ENCODE measurements around the gene MRI1. TPM values are rescaled to one million over a fixed set of nuclear protein-coding genes. Genes with fewer than 3 reads are reported as not detected.
A peak's percentile ranks its signal among the peaks of the same experiment; 100 is the strongest.

The MRI1 gene
- total and polyA plus RNA-seq, 2 donors (not counting 3 experiments of a cell fraction or from before 2014, with no cell fraction given) = 56.2 to 63.2 TPM

DNA sequence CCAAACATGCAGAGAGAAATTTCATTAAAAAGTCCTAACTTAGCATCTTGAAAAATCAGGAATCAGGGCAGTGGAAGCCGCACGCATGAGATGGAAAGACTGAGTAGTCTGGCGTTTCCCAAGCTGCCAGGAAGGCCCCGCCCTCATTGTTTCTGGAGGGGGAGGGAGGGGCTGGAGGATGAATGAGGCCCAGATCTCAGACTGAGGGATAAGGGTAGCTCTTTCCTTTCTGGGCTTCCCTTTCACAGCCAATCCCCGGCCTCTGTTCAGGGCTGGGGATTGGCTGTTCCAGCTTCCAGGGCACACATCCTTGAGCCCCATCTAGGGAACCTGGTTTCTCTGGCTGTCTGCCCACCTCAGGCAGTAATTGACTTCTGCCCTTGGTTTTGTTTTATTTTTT is 17.2 kb downstream of the MRI1 start:
- TF ChIP-seq POLR2A (IDR thresholded peaks at IDR 0.05; ENCODE audit: low read depth, low read length) (no peak), POLR2AphosphoS5 (IDR thresholded peaks at IDR 0.05; ENCODE audit: insufficient read depth, low read depth, low read length) (peak; percentile 33)
- peaks cover 10 to 22% of the 10 kb centered on the region in 2 experiments for H3K36me3 ChIP-seq (ENCODE audit: control insufficient read depth in 2 of 2, extremely low read depth in 1 of 2, insufficient read depth in 2 of 2, low read length in 2 of 2)
- H3K4me1 ChIP-seq (ENCODE audit: control insufficient read depth, extremely low read depth, insufficient read depth, low read length) = peaks cover 23% of the 10 kb centered on the region
- H3K9me1 ChIP-seq (replicated peaks; ENCODE audit: control insufficient read depth, extremely low read depth, insufficient read depth, low read length) = no peaks in the 10 kb centered on the region
- no peak overlapping the region for H3K9ac ChIP-seq (replicated peaks; ENCODE audit: extremely low read depth, insufficient read depth, low read length)
- dilution Hi-C loops (cut with MboI; ENCODE audit: extremely low pct_ligation_motif_present, low sequenced_read_pairs) (no loop called here), intact Hi-C loops (cut with micrococcal nuclease) (loop anchor here (5.0 kb wide), 1 partner anchor 49 kb away; no protein-coding TSS in a partner anchor)
- H3K4me2 ChIP-seq (ENCODE audit: insufficient read depth, low read length) = no peak overlapping the region
- H2AFZ ChIP-seq (ENCODE audit: low read depth, low read length) = peak overlapping the region; percentile 20
- ChIA-PET POLR2A (interaction anchor here (1.1 kb wide), 1 partner anchor 13 kb away, joined by 5 read pairs; the partner anchor contains the start of gene ZSWIM4), CTCF (interaction anchor here (0.5 to 1.2 kb wide), 7 partner anchors 15 to 155 kb away, joined by 3 to 6 read pairs (median 3); partner anchors contain the start of gene MRI1)
- no peaks in the 10 kb centered on the region for H4K20me1 ChIP-seq (replicated peaks; ENCODE audit: control insufficient read depth, extremely low read depth, insufficient read depth, low read length)
- no peaks in the 10 kb centered on the region for H3K9me3 ChIP-seq (replicated peaks; ENCODE audit: control insufficient read depth, insufficient read depth, low read length)
- BruUV-seq (replicated peaks) = no TSS peak
- FAIRE-seq (peak; percentile 96), DNase-seq (ENCODE audit: low read depth, low spot score) (peak; percentile 91)
- no peak overlapping the region for H3K4me3 ChIP-seq (replicated peaks in 1 of 3; ENCODE audit: insufficient read depth in 1 of 3, low read depth in 1 of 3, low read length in 3 of 3)
- peak overlapping the region; percentile 19 for H3K27ac ChIP-seq (ENCODE audit: insufficient read depth, low read depth, low read length)
- peaks cover 2% of the 10 kb centered on the region for H3K79me2 ChIP-seq (ENCODE audit: control insufficient read depth, insufficient read depth, low read length)
- no peaks in the 10 kb centered on the region for H3K27me3 ChIP-seq (ENCODE audit: control insufficient read depth in 2 of 2, insufficient read depth in 2 of 2, low read length in 2 of 2)

DNA sequence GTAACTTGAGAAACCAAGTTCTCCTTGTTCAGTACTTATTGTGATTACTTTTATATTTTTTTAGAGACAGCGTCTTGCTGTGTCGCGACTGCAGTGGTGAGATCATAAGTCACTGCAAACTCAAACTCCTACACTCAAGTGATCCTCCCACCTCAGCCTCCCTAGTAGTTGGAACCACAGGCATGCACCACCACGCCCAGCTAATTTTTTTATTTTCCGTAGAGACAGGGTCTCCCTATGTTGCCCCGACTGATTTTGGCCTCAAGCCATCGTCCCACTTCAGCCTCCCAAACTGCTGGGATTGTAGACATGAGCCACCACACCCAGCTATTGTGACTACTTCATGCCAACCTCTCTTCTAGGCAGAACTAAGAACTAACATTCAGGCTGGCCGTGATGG is 18.2 kb downstream of the MRI1 start:
- no TSS peak for BruUV-seq (replicated peaks)
- no peak for FAIRE-seq
- TF ChIP-seq JUN (IDR thresholded peaks at IDR 0.05; ENCODE audit: borderline replicate concordance, insufficient read depth, insufficient read length, low read depth) = no peak
- TF ChIP-seq, protein P1, sequence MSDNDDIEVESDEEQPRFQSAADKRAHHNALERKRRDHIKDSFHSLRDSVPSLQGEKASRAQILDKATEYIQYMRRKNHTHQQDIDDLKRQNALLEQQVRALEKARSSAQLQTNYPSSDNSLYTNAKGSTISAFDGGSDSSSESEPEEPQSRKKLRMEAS (IDR thresholded peaks at IDR 0.05; ENCODE audit: insufficient read depth, insufficient read length) = no peak
- TF ChIP-seq FOS (IDR thresholded peaks at IDR 0.05; ENCODE audit: borderline replicate concordance, insufficient read depth, low read length) = no peak
- no peak for TF ChIP-seq EZH2 (IDR thresholded peaks at IDR 0.05; ENCODE audit: borderline replicate concordance, low read depth, low read length, severe bottlenecking)
- TF ChIP-seq, protein P2, sequence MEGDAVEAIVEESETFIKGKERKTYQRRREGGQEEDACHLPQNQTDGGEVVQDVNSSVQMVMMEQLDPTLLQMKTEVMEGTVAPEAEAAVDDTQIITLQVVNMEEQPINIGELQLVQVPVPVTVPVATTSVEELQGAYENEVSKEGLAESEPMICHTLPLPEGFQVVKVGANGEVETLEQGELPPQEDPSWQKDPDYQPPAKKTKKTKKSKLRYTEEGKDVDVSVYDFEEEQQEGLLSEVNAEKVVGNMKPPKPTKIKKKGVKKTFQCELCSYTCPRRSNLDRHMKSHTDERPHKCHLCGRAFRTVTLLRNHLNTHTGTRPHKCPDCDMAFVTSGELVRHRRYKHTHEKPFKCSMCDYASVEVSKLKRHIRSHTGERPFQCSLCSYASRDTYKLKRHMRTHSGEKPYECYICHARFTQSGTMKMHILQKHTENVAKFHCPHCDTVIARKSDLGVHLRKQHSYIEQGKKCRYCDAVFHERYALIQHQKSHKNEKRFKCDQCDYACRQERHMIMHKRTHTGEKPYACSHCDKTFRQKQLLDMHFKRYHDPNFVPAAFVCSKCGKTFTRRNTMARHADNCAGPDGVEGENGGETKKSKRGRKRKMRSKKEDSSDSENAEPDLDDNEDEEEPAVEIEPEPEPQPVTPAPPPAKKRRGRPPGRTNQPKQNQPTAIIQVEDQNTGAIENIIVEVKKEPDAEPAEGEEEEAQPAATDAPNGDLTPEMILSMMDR (IDR thresholded peaks at IDR 0.05; ENCODE audit: extremely low read depth in 1 of 2, insufficient read depth in 1 of 2, low read depth in 1 of 2, low read length in 2 of 2) = no peak
- no peak for TF ChIP-seq POLR2AphosphoS5 (IDR thresholded peaks at IDR 0.05; ENCODE audit: insufficient read depth, low read depth, low read length)
- TF ChIP-seq MYC (IDR thresholded peaks at IDR 0.05; ENCODE audit: low read depth, low read length) = no peak
- TF ChIP-seq POLR2A (IDR thresholded peaks at IDR 0.05; ENCODE audit: low read depth, low read length) = no peak
- no peak for TF ChIP-seq GATA2 (IDR thresholded peaks at IDR 0.05; ENCODE audit: insufficient read depth, insufficient read length, low read depth, low read length)
- dilution Hi-C loops (cut with MboI; ENCODE audit: extremely low pct_ligation_motif_present, low sequenced_read_pairs) = no loop called here
- Histone ChIP-seq H3K4me3 (replicated peaks in 1 of 3; ENCODE audit: insufficient read depth in 1 of 3, low read depth in 1 of 3, low read length in 3 of 3) (no peak overlapping the region), H2AFZ (ENCODE audit: low read depth, low read length) (no peak overlapping the region), H3K9ac (replicated peaks; ENCODE audit: extremely low read depth, insufficient read depth, low read length) (no peak overlapping the region), H4K20me1 (replicated peaks; ENCODE audit: control insufficient read depth, extremely low read depth, insufficient read depth, low read length) (no peaks in the 10 kb centered on the region), H3K9me1 (replicated peaks; ENCODE audit: control insufficient read depth, extremely low read depth, insufficient read depth, low read length) (no peaks in the 10 kb centered on the region), H3K27ac (ENCODE audit: insufficient read depth, low read depth, low read length) (no peak overlapping the region), H3K4me1 (ENCODE audit: control insufficient read depth, extremely low read depth, insufficient read depth, low read length) (peaks cover 27% of the 10 kb centered on the region), H3K36me3 (ENCODE audit: control insufficient read depth in 2 of 2, extremely low read depth in 1 of 2, insufficient read depth in 2 of 2, low read length in 2 of 2) (peaks cover 7 to 18% of the 10 kb centered on the region in 2 experiments), H3K9me3 (replicated peaks; ENCODE audit: control insufficient read depth, insufficient read depth, low read length) (no peaks in the 10 kb centered on the region), H3K4me2 (ENCODE audit: insufficient read depth, low read length) (no peak overlapping the region), H3K27me3 (ENCODE audit: control insufficient read depth in 2 of 2, insufficient read depth in 2 of 2, low read length in 2 of 2) (no peaks in the 10 kb centered on the region), H3K79me2 (ENCODE audit: control insufficient read depth, insufficient read depth, low read length) (no peaks in the 10 kb centered on the region)
- DNase-seq (ENCODE audit: low read depth, low spot score) = no peak
- ChIA-PET POLR2A (interaction anchor here (0.5 kb wide), 1 partner anchor 47 kb away, joined by 3 read pairs; no protein-coding TSS in a partner anchor), CTCF (interaction anchor here (2.4 to 4.8 kb wide), 4 partner anchors 9 to 81 kb away, joined by 12 to 62 read pairs (median 34); partner anchors contain the start of genes C19orf53 and ZSWIM4)
- intact Hi-C loops (cut with micrococcal nuclease) = loop anchor here (5.0 kb wide), 1 partner anchor 50 kb away; no protein-coding TSS in a partner anchor

All from endothelial cell of umbilical vein (primary cell).